HepG2 (cell line): Measurements from ENCODE around the gene TBC1D4. TPM values are rescaled to one million over a fixed set of nuclear protein-coding genes. Genes with fewer than 3 reads are reported as not detected.

Experiments used
- ATAC-seq: fragments of 200-7000 bp; cut with Tn5 transposase; 3 replicates; pipeline ENCODE4 v1.9.1; 2020; ENCODE audit warnings: mild to moderate bottlenecking, moderate library complexity
- BruUV-seq: library from RNA; stranded (reverse); fragments of 400-500 nt; replicated peaks from 2 replicates; lab custom pipeline; 2021; lab: Mats Ljungman, UMichigan
- CTCF ChIA-PET: fragments of 300-600 bp; formaldehyde crosslinking; extraction: SDS; loops from one replicate; lab custom pipeline; 2021; ENCODE audit warnings: low total read pairs, inconsistent platforms, low intra/inter-chr PET ratio; lab: Yijun Ruan, JAX
- POLR2A ChIA-PET: fragments of 350-600 bp; sonication (Branson Sonifier 250); formaldehyde crosslinking; loops from one replicate; lab custom pipeline; 2020; ENCODE audit warnings: antibody characterized with exemption, inconsistent platforms; lab: Yijun Ruan, JAX
- DNase-seq: peaks from one replicate; pipeline ENCODE4 v3.0.0-alpha.2; 2015; ENCODE audit warnings: low spot score
- FAIRE-seq: peaks from 3 replicates; lab custom pipeline; 2011; peaks lifted over from hg19 to GRCh38; lab: Jason Lieb, UNC
- H2AFZ ChIP-seq: one replicate; pipeline ENCODE4 v1.6.1; 2011; ENCODE audit warnings: low read length, inconsistent platforms
- H3K27ac ChIP-seq: fragments of 300-600 bp; 3 replicates; pipeline ENCODE4 v1.8.0; 2011; ENCODE audit warnings: mixed run types, mild to moderate bottlenecking, mixed read lengths, low read length, inconsistent platforms; ENCODE audit not compliant: insufficient read depth; ENCODE audit errors: extremely low read length
- H3K27me3 ChIP-seq, 2 experiments: fragments of 200-600 bp in 1 of 2; 2 replicates in 1 of 2; 3 replicates in 1 of 2; pipeline versions ENCODE4 v1.6.0 to v1.8.0; 2011; ENCODE audit warnings: low read length in 2 of 2, mild to moderate bottlenecking in 2 of 2, moderate library complexity in 2 of 2, inconsistent platforms in 1 of 2; ENCODE audit not compliant: insufficient read depth in 2 of 2, control insufficient read depth in 1 of 2
- H3K36me3 ChIP-seq, 2 experiments: fragments of 200-600 bp in 1 of 2; replicated peaks in 1 of 2; 2 replicates in 1 of 2; 3 replicates in 1 of 2; pipeline versions ENCODE4 v1.5.1 to v1.8.0; 2011; ENCODE audit warnings: low read length in 2 of 2, inconsistent platforms in 1 of 2; ENCODE audit not compliant: insufficient read depth in 2 of 2, control insufficient read depth in 1 of 2
- H3K4me1 ChIP-seq: 2 replicates; pipeline ENCODE4 v1.5.1; 2012; ENCODE audit warnings: low read length, inconsistent platforms; ENCODE audit not compliant: insufficient read depth
- H3K4me2 ChIP-seq: 2 replicates; pipeline ENCODE4 v1.6.0; 2011; ENCODE audit warnings: low read depth, low read length, inconsistent platforms
- H3K4me3 ChIP-seq, 3 experiments: fragments of 200-600 bp in 1 of 3; sonication (generic), shearing (Covaris generic) in 1 of 3; replicated peaks in 1 of 3; 2 replicates each; pipeline ENCODE4 v1.5.1; 2011 to 2016; ENCODE audit warnings: low read length in 3 of 3, inconsistent platforms in 2 of 3, low read depth in 2 of 3, mild to moderate bottlenecking in 2 of 3, control low read depth in 1 of 3, mixed read lengths in 1 of 3; ENCODE audit not compliant: insufficient read depth in 1 of 3
- H3K79me2 ChIP-seq: one replicate; pipeline ENCODE4 v1.6.1; 2011; ENCODE audit warnings: low read length, inconsistent platforms; ENCODE audit not compliant: insufficient read depth
- H3K9ac ChIP-seq: 2 replicates; pipeline ENCODE4 v1.6.0; 2011; ENCODE audit warnings: mild to moderate bottlenecking, low read depth, low read length, inconsistent platforms; ENCODE audit not compliant: insufficient read depth
- H3K9me3 ChIP-seq: 2 replicates; pipeline ENCODE4 v1.5.1; 2012; ENCODE audit warnings: mild to moderate bottlenecking, low read length
- H4K20me1 ChIP-seq: 2 replicates; pipeline ENCODE4 v1.6.0; 2011; ENCODE audit warnings: inconsistent platforms, mild to moderate bottlenecking, low read length, moderate library complexity; ENCODE audit not compliant: insufficient read depth
- FOSL2 ChIP-seq: sonication (generic); formaldehyde crosslinking; IDR thresholded peaks from 2 replicates; pipeline ENCODE4 v1.4.0; 2020; ENCODE audit warnings: missing genetic modification reagents
- STAG1 ChIP-seq: sonication (generic); formaldehyde crosslinking; IDR thresholded peaks from 2 replicates; pipeline ENCODE4 v1.4.0; 2020; ENCODE audit warnings: missing genetic modification reagents
- TCF7L2 ChIP-seq: IDR thresholded peaks from 2 replicates; pipeline ENCODE4 v1.6.1; 2011; ENCODE audit warnings: mild to moderate bottlenecking, low read depth, low read length, moderate library complexity
- WGBS: methylation state at CpG from one replicate; pipeline ENCODE4 v1.1.6; 2017; ENCODE audit warnings: low lambda C conversion rate; 5-methylcytosine and 5-hydroxymethylcytosine counted together
- in situ Hi-C: cut with HindIII; loops from 2 replicates; pipeline ENCODE4 v1.10.0; 2017; ENCODE audit warnings: low pct_unique_long_range_greater_than_20kb; ENCODE audit not compliant: extremely low pct_ligation_motif_present
- intact Hi-C: fragments of 100-400 bp; cut with micrococcal nuclease; formaldehyde crosslinking; loops from one replicate; pipeline ENCODE4 v1.10.0; 2022; ENCODE audit not compliant: unreplicated experiment
- polyA plus RNA-seq, 8 experiments: library from polyadenylated mRNA; depleted of rRNA in 3 of 8; stranded (reverse) in 7 of 8; unstranded in 1 of 8; fragments of >200 nt; fragmentation: Illumina TruSeq in 4 of 8; extraction: Trizol in 4 of 8; gene quantifications; 2 replicates each; pipeline versions ENCODE4 v1.2.1 to v1.2.3, GENCODE V29; 2011 to 2016; ENCODE audit warnings: low read depth in 4 of 8, missing spikeins in 1 of 8, mixed read lengths in 1 of 8; ENCODE audit not compliant: insufficient read depth in 1 of 8
- total RNA-seq, 5 experiments: library from RNA; depleted of rRNA; stranded (reverse); fragments of >200 nt; fragmentation: Illumina TruSeq; extraction: Trizol; gene quantifications; 2 replicates each; pipeline ENCODE4 v1.2.3, GENCODE V29; 2016; ENCODE audit warnings: low read depth in 1 of 5
- TF ChIP-seq, protein P1 (sequence below): sonication (generic); formaldehyde crosslinking; IDR thresholded peaks from 2 replicates; pipeline ENCODE4 v1.5.1; 2020; ENCODE audit warnings: missing genetic modification reagents, mild to moderate bottlenecking, borderline replicate concordance

The TBC1D4 gene
- total and polyA plus RNA-seq, 2 of the 13 experiments (the other 11 are each of a cell fraction or from before 2014, with no cell fraction given) = 35.9 to 64.4 TPM

DNA sequence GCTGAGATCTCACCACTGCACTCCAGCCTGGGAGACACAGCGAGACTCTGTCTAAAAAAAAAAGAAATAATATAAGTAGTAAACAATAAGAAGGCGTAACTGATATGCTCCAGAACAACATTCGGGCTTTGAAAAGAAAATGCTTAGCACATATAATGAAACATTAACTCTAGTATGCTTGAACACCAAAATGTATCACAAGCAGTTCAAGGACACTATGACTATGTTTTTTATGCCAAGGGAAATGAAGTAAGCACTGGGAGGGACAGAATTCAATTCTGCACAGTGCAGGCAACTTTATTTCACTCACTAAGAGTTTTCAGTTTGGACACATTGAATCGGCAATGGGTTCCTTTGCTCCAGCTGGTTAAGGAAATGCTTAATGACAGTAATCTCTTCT, 178.7 kb downstream of the TBC1D4 start:
- ChIA-PET POLR2A (no interaction called here), CTCF (no interaction called here)
- H3K4me3 ChIP-seq = no peak overlapping the region
- ATAC-seq (peak; percentile 15; the same call in 2 of the 3 replicates), DNase-seq (no peak), FAIRE-seq (no peak)
- H3K9me3 ChIP-seq = no peaks in the 10 kb centered on the region
- H3K27me3 ChIP-seq = no peaks in the 10 kb centered on the region
- WGBS = 94% methylated on average over 4 of the region's 4 CpGs
- intact Hi-C loops (loop anchor here (5.0 kb wide), 1 partner anchor 244 kb away; the partner anchor contains the start of gene UCHL3), in situ Hi-C loops (no loop called here)
- H3K27ac ChIP-seq = no peak overlapping the region
- H4K20me1 ChIP-seq = no peaks in the 10 kb centered on the region; the same call in 1 of the 2 replicates
- H3K4me2 ChIP-seq = no peak overlapping the region
- H2AFZ ChIP-seq = no peak overlapping the region
- BruUV-seq = no TSS peak
- H3K4me1 ChIP-seq = peaks cover 26% of the 10 kb centered on the region
- peaks cover 11 to 48% of the 10 kb centered on the region in 2 experiments for H3K36me3 ChIP-seq
- no peaks in the 10 kb centered on the region for H3K79me2 ChIP-seq
- H3K9ac ChIP-seq = no peak overlapping the region
- TF ChIP-seq STAG1 (no peak), TCF7L2 (no peak), FOSL2 (no peak)
- TF ChIP-seq, protein P1, sequence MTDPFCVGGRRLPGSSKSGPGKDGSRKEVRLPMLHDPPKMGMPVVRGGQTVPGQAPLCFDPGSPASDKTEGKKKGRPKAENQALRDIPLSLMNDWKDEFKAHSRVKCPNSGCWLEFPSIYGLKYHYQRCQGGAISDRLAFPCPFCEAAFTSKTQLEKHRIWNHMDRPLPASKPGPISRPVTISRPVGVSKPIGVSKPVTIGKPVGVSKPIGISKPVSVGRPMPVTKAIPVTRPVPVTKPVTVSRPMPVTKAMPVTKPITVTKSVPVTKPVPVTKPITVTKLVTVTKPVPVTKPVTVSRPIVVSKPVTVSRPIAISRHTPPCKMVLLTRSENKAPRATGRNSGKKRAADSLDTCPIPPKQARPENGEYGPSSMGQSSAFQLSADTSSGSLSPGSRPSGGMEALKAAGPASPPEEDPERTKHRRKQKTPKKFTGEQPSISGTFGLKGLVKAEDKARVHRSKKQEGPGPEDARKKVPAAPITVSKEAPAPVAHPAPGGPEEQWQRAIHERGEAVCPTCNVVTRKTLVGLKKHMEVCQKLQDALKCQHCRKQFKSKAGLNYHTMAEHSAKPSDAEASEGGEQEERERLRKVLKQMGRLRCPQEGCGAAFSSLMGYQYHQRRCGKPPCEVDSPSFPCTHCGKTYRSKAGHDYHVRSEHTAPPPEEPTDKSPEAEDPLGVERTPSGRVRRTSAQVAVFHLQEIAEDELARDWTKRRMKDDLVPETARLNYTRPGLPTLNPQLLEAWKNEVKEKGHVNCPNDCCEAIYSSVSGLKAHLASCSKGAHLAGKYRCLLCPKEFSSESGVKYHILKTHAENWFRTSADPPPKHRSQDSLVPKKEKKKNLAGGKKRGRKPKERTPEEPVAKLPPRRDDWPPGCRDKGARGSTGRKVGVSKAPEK (CRISPR knock-in tag) = no peak
